CD4-positive, alpha-beta T cell treated with Interleukin-15 for 4 hours (primary cell): ENCODE results near the gene ARHGAP10.
"Not testable (repeated sequence)": the region's sequence is repeated elsewhere in the genome, so short reads cannot be mapped to it uniquely, and the experiment has no call there.

ENCODE experiments used
- DNase-seq: peaks from one replicate; pipeline ENCODE4 v3.0.0-alpha.2; 2020; ENCODE audit warnings: low spot score

The ARHGAP10 gene

DNA sequence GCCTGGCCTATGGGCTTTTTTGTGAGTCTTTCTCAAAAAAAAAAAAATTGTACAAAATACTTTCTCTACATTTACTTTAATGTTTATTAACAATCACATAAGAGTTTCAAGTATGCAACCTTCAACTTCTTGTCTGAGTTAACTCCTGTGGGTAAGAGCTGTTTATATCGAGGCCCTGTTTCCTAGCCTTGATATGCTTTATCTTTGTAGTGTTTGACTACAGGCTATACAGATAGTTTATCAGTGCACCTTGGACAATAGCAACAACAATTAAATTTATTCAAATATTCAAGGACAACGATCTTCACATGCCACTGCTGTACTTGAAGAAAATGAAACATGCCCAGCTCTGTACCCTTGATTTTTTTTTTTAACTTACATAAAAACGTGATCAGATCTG lies 178.4 kb downstream of the ARHGAP10 start:
- no peak for DNase-seq

DNA sequence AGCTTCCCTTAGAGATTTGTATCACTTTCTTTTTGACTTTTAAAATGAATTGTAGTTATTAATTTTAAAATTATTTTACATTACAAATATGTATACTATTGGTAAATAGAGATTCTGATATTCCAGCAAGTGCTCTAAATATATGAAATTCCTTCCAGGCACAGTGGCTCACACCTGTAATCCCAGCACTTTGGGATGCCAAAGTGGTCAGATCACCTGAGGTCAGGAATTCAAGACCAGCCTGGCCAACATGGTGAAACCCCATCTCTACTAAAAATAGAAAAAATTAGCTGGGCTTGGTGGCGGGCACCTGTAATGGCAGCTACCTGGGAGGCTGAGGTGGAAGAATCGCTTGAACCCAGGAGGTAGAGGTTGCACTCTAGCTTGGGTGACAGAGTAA lies 180.2 kb downstream of the ARHGAP10 start:
- DNase-seq: not testable (repeated sequence)

DNA sequence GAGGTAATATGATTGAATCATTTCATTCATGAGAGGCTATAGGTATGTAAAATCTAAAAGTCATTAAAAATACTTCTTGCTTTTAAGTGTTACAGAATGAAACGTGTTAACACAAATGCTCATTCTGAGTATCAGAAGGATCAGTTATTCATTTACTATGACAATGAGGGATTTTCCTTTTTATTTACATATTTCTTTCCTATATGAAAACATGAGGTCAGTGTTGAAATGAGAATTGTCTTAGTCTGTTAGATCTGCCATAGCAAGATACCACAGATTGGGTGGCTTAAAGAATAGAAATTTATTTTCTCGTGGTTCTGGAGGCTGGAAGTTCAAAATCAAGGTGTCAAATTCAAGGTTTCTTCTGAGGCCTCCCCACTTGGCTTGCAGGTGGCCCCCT lies 181.2 kb downstream of the ARHGAP10 start:
- no peak for DNase-seq

DNA sequence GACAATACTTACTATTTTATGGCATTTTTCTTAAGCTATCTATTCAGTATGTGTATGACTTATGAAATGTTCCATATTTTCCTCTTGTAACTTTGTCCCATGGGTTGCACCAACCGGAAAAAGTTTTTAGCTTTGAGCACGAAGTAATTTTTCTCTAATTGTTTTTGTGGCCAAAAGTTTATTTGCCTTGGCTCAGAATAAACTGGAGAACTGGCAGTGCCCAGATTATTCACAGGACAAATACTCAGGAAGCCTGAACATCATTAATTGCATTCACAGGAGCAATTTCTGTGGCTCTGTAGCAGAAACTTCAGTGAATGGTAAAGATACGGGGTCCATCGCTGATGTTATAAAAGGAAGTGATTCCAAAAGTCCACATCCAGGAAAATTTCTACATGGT lies 184.5 kb downstream of the ARHGAP10 start:
- no peak for DNase-seq

DNA sequence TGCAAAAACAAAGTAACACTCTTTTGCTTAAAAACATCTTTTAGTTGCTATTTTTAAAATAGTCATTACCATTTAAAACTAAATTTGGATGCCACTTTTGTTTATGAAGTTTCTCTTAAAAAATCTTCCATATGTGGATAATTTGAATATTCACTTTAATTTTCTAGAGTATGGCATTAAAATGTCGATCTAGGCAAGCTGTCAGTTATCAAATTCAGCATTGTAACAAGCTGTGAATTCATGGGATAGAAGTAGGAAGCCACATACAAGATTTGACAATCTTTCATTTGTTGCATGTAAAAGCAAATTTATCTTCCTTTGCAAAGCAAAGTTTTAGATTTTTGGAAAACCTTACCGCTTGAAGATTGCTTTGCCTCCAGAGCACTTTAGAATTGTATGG lies 191.5 kb downstream of the ARHGAP10 start:
- no peak for DNase-seq

DNA sequence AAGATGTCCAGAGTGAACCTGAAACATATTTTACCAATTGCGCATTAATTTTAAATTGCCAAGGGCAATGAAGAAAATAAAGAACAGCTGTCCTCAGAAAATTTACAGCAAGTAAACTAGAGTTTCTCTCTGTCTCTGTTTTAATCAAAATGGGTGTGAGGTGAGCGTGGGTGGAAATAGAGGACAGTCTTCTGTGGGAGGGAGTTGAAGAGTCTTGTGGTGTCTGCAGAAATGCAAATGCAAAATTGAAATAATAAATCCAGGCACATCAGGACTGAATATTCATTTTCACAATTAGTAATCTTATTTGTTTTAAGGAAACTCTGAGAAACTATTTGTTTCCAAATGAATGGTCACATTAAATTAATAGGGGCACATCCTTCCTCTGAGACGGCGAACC lies 192.0 kb downstream of the ARHGAP10 start:
- no peak for DNase-seq

DNA sequence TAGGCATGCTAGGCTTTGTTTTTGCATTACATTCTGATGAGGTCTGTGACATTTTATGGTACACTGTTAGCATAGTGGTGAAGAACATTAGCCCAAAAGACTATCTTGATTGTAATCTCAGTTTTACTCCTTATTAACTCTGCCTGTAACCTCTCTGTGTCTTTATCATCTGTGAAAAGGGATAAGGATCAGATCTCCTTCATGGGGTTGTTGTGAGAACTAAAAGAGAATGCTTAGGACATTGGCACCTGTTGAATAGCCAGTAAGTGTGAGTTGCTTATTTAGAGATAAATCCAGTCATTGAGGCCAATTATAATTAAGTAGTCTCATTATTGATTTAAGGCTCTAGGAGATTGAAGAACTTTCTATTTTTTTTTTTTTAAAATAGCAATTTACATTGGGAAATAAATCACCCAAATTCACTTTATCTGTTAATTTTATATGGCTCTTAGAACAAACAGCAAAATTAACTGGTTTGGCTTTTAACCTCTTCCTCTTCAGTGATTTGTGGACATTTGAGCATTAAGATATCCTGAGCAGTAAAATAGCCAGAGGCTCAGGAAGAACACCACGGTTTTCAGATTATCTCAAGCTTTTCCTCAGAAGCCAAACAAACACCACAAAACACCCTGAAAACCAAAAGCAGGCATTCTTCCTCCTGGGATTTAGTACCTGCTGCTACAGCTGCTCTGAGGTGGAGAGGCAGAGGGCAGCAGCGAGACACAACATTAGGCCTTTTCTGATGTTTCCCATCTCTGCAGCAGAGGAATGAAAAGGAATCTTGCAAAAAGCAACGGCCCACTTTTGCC lies 192.9 kb downstream of the ARHGAP10 start:
- no peak for DNase-seq

DNA sequence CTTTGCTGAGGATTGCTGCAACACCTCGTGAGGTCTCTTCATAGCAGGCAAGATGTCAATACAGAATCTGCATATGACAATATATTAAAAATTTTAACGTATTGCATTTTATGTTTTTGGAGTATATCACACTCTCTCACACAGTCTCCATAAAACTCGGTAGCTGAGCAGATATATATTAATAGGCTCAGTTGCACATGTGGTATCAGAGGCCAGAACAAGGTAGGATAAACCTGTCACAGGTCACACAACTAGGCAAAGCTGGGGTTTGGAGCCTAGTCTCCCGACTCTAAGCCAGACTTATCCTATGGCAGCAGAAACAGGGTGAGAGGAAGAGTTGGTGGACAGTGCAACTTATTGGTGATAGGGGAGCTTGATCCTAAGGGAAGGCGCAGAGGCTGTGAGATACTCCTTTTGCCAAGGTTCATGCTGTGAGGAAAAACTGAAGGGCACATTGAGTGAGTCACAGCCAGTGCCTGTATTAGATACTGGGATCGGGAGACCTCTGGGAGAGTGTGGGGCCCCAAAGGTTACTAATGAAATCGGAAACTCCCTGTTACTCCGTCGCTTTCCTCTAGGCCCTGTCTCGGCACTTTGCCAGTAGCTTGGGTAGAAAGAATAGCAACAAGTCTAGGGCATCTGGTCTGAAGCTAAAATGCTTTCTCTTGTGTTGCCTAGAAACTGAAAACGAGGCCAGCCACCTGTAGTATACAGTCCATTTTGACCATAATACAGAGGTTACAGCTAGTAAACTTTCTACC lies 195.7 kb downstream of the ARHGAP10 start:
- no peak for DNase-seq

DNA sequence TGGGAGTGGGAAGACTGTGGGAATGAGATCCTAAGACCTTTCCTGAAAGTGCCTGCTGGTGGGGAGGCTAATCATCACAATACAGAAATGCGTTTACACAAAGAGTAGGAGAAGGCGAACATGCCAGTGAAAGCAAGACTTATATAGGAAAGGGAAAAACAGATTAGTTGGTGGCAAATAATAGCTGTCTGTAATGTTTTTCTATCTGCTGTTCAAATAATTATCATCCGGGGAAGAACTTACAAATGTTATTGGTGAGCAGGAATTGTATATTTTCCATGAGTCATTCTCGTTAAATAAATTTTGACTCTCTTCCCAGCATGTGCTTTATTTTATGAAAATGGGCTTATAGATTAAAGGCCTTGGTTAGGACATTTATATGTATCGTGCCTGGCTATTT lies 196.5 kb downstream of the ARHGAP10 start:
- no peak for DNase-seq

DNA sequence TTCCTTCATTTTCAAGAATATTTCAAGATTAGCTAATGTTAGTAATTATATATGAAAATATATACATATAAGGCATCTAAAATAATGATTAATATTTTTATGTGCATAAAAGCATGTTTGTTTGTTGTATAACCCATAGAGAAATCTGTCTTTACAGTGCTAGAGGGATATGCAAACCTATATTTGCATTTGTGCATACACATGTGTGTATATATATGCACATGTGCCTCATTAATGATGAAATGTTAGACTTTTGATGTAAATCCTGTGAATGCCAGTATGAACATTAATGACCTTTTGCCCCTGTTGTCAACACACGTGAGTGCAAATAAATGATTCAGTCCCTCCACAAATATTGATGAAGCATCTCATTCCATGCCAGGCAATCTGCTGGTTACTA lies 197.9 kb downstream of the ARHGAP10 start:
- DNase-seq: no peak

DNA sequence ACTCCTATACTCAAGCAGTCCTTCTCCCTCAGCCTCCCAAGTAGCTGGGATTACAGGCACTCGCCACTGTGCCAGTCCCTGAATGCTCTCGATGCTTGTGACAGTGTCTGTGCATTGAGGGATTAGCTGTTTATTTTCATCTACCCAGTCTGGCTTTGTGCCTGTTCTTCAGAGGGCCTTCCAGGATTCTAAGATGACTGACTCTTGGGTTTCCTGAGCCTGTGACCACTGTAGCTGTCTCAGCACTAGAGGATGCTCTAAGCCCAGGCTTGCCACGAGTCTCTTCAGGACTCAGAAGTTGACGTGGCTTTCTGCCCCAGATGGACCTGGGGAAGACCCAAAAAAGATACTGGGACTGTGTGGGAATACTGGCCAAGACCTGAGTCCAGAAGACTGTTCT lies 201.4 kb downstream of the ARHGAP10 start:
- peak; percentile 8 for DNase-seq

DNA sequence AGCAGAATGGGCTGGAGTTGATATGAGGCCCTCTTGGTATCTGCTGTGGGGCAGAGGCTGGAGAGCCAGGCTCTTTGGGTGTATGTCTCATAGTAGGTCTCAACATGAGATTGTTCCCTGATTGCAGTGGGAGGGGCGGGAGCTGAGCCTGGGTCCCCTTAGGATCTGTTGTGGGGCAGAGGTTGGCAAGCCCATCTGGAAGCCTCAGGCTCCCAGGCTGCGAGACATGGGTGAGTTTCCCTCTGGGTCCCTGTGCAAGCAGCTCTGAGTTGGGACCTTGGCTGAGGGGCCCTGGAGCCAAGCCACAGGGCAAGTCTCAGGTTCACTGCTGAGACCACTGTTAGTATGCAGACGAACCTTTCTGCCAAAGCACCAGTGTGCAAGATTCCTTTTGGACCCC lies 201.9 kb downstream of the ARHGAP10 start:
- DNase-seq: no peak

DNA sequence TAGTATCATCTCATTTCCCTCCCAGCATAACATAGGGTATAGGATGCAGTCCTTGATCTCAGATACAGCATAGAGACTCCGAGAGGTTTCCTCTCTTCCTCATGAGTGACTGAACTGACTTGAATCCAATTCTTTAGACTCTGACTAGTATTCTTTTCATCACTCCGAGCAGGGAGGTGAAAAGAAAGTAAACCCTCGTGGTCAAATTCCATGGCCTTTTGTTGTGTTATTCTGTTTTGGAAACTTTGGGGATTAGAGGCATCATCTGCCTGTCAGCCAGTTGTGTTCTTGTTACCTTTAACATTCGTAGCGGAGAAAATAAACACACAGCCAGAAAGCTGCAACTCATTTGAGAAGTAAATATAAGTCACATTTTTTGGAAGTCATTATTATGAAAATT lies 206.6 kb downstream of the ARHGAP10 start:
- DNase-seq: no peak

DNA sequence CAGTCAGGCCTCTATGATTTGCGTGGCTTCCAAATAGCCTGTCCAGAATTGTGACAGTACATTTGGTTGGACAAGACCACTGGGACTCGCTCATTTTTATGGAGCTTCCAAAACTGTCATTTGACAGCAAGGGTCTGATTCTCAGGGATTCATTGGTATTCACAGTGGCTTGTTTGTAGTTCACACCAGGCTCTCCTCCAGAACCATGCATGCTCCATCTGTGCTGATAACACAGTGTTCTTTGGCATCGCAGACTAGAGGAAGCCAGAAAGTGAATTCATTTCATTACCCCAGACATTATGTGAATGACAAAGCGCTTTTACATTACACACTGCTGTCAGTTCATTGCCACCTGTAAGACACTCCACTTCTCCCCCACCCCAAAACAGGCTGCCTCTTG lies 208.3 kb downstream of the ARHGAP10 start:
- DNase-seq: no peak

DNA sequence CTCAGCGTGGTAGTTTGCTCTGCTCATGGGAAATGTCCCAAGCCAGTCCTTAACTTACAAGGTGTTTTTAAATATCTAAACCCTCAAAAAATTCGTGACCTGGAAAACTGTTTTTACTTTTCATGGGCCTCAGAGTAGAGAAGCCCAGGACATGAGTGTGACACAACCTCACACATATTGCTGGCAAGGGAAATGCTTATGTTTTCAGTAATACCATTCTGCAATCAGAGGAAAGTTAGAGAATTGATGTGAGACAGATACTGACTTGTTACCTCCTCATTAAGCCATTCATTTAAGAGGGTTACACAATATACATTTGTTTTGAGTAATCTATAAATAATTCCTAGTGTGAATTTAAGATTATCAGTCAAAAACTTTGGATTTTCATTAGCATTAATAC lies 209.5 kb downstream of the ARHGAP10 start:
- DNase-seq: no peak

DNA sequence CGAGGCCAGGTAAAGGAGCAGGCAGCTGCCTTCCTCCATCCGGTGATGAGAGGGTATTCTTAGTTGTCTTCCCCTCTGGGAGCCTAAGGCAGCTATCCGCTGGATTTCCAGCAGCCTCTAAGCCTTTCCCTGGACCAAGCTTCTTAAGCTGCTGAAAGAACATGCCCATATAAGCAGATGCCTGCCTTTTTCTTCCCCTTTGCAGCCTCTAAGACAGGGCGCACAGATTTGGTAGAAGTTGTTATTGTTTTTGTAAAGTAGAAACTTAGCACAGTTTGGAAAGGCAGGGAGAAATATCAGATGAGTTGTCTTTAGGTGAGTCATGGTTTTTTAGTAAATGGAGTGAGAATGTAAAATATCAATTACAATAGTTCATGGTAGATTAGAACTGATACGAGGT lies 210.8 kb downstream of the ARHGAP10 start:
- no peak for DNase-seq

DNA sequence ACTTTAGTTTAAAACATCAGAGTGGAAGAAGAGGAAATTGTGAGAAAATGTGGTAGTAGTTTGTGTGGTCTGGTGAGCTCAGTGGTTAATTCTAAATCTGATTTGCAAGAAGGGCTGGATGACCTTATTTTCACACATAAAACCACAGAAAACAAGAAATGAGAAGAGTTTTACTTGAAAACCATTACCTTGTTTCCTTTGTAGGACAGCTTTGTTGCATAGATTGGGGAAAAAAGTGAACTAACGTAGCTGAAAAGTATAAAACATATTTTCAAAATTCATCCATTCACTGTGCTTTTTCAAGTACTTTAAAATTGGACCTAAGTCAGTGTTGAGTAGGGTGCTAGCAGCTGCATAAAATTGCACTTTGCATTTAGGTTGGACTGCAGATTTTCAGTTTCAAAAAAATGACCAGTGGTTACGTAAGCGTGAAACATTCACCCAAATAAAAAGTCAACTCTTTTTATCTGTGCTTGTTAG lies 211.3 kb downstream of the ARHGAP10 start:
- peak; percentile 18 for DNase-seq

DNA sequence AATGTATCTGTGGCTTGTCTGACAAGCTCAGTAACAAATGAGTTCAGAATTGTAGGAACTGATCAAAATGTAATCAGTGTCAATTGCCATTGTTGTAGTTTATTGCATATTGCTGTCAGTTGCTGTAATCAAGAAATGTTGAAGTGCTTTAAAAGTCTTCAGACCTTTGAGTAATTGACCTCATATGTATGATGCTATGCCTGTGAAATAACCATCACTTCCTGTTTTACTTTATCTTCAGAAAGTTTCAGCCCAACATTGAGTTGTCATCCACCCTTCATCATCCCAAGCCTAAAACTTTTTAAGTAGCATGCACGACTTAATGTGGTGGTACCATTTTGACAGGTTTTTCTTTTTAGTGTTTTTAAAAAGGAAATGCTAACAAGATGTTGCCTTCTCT lies 212.4 kb downstream of the ARHGAP10 start:
- no peak for DNase-seq

DNA sequence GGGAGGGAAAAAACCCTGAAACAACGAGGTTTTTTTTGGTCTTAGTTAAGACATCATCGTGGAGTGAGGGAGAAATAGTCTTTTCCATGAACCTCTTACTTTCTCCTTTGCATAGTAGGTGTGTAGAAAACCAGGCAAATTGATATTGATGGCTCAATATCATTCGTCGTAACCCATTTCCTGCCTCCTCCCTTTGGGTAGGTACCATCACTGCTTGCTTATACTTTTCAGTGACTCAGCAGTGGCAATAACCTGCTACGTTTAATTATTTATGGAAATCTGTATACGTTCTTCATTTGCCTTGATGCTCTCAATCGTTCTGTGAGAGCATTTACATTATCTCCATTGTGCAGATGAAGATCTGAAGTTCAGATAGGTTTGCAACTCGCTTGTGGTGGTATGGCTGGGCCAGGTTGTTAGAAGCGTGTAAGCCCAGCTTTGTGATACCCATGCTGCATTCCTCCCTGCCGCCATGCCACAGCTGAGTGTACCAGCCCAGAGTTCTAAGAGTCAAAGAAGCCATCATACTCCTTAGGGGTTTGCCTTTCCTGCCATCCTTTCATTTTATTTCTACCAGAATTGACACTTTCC lies 212.9 kb downstream of the ARHGAP10 start:
- DNase-seq: no peak

DNA sequence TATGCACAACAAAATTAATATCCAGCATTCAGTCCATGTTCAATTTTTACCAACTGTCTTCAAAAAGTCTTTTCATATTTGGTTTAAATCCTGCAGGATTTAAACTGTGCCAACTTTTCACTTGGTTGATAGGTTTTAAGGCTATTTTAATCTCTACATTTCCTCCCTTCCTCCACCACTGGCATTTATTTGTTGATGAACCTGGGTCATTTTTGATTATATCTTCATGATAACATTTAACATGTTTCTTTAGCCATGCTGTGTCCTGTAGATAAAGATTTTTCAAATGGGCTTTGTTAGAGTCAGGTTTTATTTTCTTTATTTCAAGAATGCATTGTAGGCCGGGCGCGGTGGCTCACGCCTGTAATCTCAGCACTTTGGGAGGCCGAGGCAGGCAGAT lies 216.4 kb downstream of the ARHGAP10 start:
- no peak for DNase-seq

DNA sequence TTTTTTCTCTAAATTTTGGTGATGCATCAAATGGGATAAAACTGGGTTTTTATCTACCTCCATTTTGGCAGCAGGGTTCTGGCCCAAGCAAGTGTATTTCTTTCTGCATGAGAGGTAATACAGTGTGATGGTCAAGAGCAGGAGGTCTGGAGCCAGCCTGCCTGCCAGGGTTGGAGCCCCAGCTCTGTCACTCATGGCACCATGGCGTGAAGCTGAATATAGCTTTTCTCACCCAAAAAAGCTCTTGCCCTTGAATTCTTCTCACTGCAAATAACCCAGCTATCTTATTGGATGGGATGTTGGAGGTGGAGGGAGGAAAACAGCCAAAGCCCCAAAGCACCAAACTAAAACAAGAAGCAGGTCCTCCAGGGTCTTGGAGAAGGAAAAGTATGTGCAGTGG lies 218.4 kb downstream of the ARHGAP10 start:
- DNase-seq: no peak

DNA sequence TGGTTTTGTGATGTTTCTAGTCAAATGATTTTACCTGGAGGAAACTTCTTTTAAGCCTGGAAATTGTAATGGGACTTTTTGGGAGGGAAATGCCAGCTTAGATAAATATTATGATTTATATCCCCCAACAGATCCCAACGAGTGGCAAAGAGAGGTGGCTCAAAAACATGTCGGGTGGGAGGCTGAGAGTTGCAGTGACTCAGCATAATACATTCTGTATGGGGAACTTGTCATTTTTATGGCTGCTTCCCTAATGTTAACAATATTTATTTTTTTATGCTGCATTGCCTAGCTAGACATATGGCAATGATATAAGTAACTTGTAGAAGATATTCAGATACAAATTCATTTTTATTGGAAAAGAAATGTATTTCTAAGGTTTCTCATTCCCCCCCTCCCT lies 219.0 kb downstream of the ARHGAP10 start:
- no peak for DNase-seq

DNA sequence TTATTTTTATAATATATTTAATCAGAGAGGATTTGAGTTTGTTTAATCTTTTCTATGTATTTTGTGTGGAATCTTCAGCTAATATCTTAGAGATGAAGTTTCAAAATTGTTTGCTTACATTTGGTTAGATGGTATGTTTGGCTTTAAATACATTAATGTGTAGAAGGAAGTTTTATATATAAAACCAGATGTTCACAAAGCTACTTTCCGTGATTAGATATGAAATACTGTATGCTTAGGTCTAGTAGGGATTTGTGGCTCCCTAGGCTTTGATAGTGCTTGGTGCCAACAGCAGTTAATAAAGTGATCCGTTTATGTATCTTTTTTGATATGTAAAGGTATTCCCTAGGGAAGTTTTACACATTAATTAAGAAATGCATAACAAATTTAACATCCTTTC lies 223.0 kb downstream of the ARHGAP10 start:
- DNase-seq: no peak
